GM12878 (cell line): ENCODE measurements around the gene FOXO1. TPM values are rescaled to one million over a fixed set of nuclear protein-coding genes. Genes with fewer than 3 reads are reported as not detected.

ENCODE experiments used
- BCL3 ChIP-seq: IDR thresholded peaks from 2 replicates; pipeline ENCODE4 v1.6.1; 2011; ENCODE audit warnings: borderline replicate concordance, low read depth, mild to moderate bottlenecking, moderate library complexity, low read length; ENCODE audit not compliant: insufficient read depth, poor library complexity, severe bottlenecking
- CHD2 ChIP-seq: IDR thresholded peaks from 2 replicates; pipeline ENCODE4 v1.6.1; 2011; ENCODE audit warnings: low read depth, low read length, improper control_type of control experiment, borderline replicate concordance
- CUX1 ChIP-seq: IDR thresholded peaks from 2 replicates; pipeline ENCODE4 v1.6.1; 2012; ENCODE audit warnings: improper control_type of control experiment, low read depth, low read length; ENCODE audit not compliant: insufficient replicate concordance
- EZH2 ChIP-seq: IDR thresholded peaks from 2 replicates; pipeline ENCODE4 v1.6.1; 2012; ENCODE audit warnings: low read depth, mild to moderate bottlenecking, control low read depth, inconsistent platforms, low read length, borderline replicate concordance; ENCODE audit not compliant: control insufficient read depth
- HDGF ChIP-seq: fragments of 450-650 bp; IDR thresholded peaks from 2 replicates; pipeline ENCODE4 v1.6.1; 2016; ENCODE audit warnings: antibody characterized with exemption
- MEF2A ChIP-seq: IDR thresholded peaks from 2 replicates; pipeline ENCODE4 v1.6.1; 2011; ENCODE audit warnings: low read depth, mild to moderate bottlenecking, low read length, moderate library complexity; ENCODE audit not compliant: insufficient read depth
- MEF2B ChIP-seq: fragments of 450-650 bp; IDR thresholded peaks from 2 replicates; pipeline ENCODE4 v1.6.1; 2018; ENCODE audit warnings: mild to moderate bottlenecking, moderate library complexity; ENCODE audit not compliant: partially characterized antibody, poor library complexity, severe bottlenecking
- MYC ChIP-seq: IDR thresholded peaks from 2 replicates; pipeline ENCODE4 v1.6.1; 2011; ENCODE audit warnings: mild to moderate bottlenecking, low read length, moderate library complexity, inconsistent platforms; ENCODE audit not compliant: insufficient read depth, insufficient replicate concordance, insufficient read length, severe bottlenecking
- NFYB ChIP-seq: IDR thresholded peaks from 2 replicates; pipeline ENCODE4 v1.6.1; 2011; ENCODE audit warnings: low read depth, mild to moderate bottlenecking, low read length, improper control_type of control experiment, moderate library complexity; ENCODE audit not compliant: insufficient read depth
- PAX5 ChIP-seq: IDR thresholded peaks from 2 replicates; pipeline ENCODE4 v1.6.1; 2011; ENCODE audit warnings: low read depth, low read length, borderline replicate concordance
- RAD51 ChIP-seq: fragments of 450-650 bp; IDR thresholded peaks from 2 replicates; pipeline ENCODE4 v1.6.1; 2016; ENCODE audit warnings: moderate library complexity, mild to moderate bottlenecking, inconsistent platforms
- SIN3A ChIP-seq: IDR thresholded peaks from 2 replicates; pipeline ENCODE4 v1.6.1; 2012; ENCODE audit warnings: low read depth, low read length, improper control_type of control experiment
- STAT3 ChIP-seq: IDR thresholded peaks from 2 replicates; pipeline ENCODE4 v1.6.1; 2011; ENCODE audit warnings: low read depth, low read length, improper control_type of control experiment
- ZBED1 ChIP-seq: IDR thresholded peaks from 2 replicates; pipeline ENCODE4 v1.6.1; 2016; ENCODE audit warnings: borderline replicate concordance
- ZBTB33 ChIP-seq: fragments of 450-650 bp; IDR thresholded peaks from 2 replicates; pipeline ENCODE4 v1.6.1; 2017; ENCODE audit warnings: mild to moderate bottlenecking
- ZBTB4 ChIP-seq: fragments of 450-650 bp; formaldehyde crosslinking; IDR thresholded peaks from 2 replicates; pipeline ENCODE4 v1.4.0; 2022; ENCODE audit warnings: mild to moderate bottlenecking, moderate library complexity
- ZNF217 ChIP-seq: fragments of 450-650 bp; IDR thresholded peaks from 2 replicates; pipeline ENCODE4 v1.6.1; 2017; ENCODE audit warnings: antibody characterized with exemption, mild to moderate bottlenecking
- ZNF24 ChIP-seq: fragments of 450-650 bp; IDR thresholded peaks from 2 replicates; pipeline ENCODE4 v1.6.1; 2017; ENCODE audit warnings: antibody characterized with exemption, mild to moderate bottlenecking
- ZNF274 ChIP-seq: IDR thresholded peaks from one replicate; pipeline ENCODE4 v1.8.0; 2011; ENCODE audit not compliant: insufficient read length, insufficient read depth
- polyA plus RNA-seq, 11 experiments: library from polyadenylated mRNA; depleted of rRNA in 4 of 11; unstranded in 6 of 11; stranded (reverse) in 5 of 11; fragments of >200 nt; fragmentation: Nextera tagmentation in 4 of 11; fragmentation: Illumina TruSeq in 1 of 11; extraction: Ambion mirVana in 4 of 11; extraction: Trizol in 1 of 11; gene quantifications; 1 replicate in 1 of 11; 2 replicates in 10 of 11; pipeline versions ENCODE4 v1.2.1 to v1.2.3, GENCODE V29; 2011 to 2016; ENCODE audit warnings: inconsistent platforms in 2 of 11, missing spikeins in 2 of 11, low read depth in 1 of 11
- total RNA-seq, 4 experiments: library from RNA; depleted of rRNA in 3 of 4; stranded (reverse); fragments of >200 nt in 3 of 4; fragmentation: Illumina TruSeq in 1 of 4; extraction: Trizol in 1 of 4; gene quantifications; 2 replicates each; pipeline versions ENCODE4 v1.2.1 to v1.2.3, GENCODE V29; 2013 to 2021

Gene FOXO1
- total and polyA plus RNA-seq, 10 of the 15 experiments (the other 5 are each of a cell fraction or from before 2014, with no cell fraction given): 0.58 to 8.3 (median 0.88) TPM

GRCh38 chr13:40662866-40663265 lies 3.6 kb downstream of the FOXO1 start (continued):
- no peak for TF ChIP-seq HDGF
- peak; percentile 94; the same call in 1 of the 2 replicates for TF ChIP-seq STAT3
- TF ChIP-seq MEF2B: peak; percentile 90
- peak; percentile 58 for TF ChIP-seq BCL3
- TF ChIP-seq MEF2A: peak; percentile 97
- no peak for TF ChIP-seq SIN3A
- TF ChIP-seq EZH2: no peak
- TF ChIP-seq CHD2: peak; percentile 56; the same call in 1 of the 2 replicates
- TF ChIP-seq PAX5: peak; percentile 68; the same call in 1 of the 2 replicates
- TF ChIP-seq ZBTB4 (CRISPR knock-in tag): no peak
- peak; percentile 99 for TF ChIP-seq ZNF217
- TF ChIP-seq ZBTB33: no peak
- no peak for TF ChIP-seq NFYB
- TF ChIP-seq RAD51: no peak
- TF ChIP-seq ZNF274: no peak
- TF ChIP-seq CUX1: peak; percentile 63
- peak; percentile 65; the same call in 1 of the 2 replicates for TF ChIP-seq ZNF24
- TF ChIP-seq MYC: no peak
- TF ChIP-seq ZBED1: peak; percentile 49; the same call in 1 of the 2 replicates
